Measurements from ENCODE around the gene IGLON5.

Gene IGLON5

DNA sequence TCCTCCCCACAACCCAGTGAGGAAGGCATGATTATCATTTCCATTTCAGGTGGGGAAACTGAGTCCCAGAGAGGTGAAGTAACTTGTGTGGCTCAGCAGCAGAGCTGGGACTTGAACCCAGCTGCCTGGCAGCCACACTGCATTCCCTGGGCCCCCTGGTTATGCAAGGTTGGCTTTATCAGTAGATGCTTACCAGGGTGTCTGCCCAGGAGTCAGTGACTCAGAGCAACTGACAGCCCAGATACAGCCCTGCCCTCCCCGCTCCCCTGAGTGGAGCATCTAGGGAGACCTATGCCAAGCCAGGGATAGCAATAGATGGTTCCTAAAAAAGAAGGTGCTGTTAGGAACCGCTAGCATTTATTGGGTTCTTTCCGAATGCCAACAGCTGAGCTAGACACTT is 5.9 kb downstream of the IGLON5 start:
- no peak for DNase-seq (ENCODE audit: low read depth in 1 of 2, low spot score in 1 of 2)

DNA sequence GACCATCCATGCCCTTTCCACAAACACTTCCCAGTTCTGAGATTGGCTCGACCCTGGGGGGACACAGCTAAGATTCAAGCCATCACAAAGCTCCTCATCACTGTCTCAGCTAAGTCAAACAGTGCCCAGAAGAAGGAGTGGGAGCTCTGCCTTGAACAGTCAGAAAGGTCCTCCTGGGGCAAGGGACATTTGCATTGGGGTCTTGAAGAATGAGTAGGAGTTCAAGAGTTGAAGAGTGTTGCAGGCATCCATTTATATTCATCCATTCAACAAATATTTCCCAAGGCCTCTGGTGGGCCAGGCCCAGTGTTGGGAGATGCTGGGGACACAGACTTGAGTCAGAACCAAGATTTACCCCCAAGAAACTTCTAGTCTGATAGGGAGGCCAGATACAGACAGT is 6.5 kb downstream of the IGLON5 start:
- DNase-seq (ENCODE audit: low read depth in 1 of 2, low spot score in 1 of 2), result no peak

DNA sequence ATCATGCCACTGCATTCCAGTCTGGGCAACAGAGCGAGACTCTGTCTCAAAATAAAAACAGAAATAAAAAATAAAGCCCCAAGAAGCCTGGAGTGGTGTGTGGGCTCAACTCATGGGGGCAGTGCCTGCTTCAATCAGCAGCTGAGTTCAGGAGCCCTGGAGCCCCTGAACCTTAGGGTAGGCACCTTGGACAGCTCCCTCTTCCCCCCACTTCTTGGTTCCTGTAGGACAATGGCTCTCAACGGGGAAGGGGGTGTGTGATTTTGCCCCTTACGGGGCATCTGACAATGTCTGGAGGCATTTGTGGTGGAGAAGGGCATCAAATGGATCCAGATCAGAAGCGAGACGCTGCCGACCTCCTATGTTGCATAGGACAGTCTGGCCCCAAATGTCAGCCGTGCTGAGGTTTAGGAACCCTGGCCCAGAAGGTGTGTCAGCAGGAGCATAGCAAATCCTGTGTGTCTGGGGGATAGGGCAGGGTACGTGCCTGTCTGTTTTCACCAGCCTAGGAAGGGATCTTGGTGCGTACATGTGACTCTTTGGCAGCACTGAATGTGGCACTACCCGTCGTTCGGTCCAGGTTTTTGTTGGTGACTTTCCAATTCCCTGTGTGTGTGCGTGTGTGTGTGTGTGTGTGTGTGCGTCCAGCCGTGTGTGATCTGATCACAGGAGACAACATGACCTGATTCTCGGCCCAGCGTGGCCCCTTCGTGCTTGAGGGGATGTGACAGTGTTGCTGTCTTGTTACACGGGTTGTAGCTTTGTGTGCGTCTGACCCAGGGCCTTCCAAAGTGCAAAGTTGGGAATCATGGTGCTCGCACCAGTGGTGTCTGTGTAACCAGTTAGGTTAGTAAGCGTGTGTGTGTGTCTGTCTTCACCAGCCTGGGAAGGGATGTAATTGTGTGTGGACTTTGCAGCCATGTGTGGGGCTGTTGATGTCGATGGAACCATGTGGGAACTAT is 7.5 kb downstream of the IGLON5 start:
- DNase-seq (ENCODE audit: low read depth in 1 of 2, low spot score in 1 of 2), result no peak

DNA sequence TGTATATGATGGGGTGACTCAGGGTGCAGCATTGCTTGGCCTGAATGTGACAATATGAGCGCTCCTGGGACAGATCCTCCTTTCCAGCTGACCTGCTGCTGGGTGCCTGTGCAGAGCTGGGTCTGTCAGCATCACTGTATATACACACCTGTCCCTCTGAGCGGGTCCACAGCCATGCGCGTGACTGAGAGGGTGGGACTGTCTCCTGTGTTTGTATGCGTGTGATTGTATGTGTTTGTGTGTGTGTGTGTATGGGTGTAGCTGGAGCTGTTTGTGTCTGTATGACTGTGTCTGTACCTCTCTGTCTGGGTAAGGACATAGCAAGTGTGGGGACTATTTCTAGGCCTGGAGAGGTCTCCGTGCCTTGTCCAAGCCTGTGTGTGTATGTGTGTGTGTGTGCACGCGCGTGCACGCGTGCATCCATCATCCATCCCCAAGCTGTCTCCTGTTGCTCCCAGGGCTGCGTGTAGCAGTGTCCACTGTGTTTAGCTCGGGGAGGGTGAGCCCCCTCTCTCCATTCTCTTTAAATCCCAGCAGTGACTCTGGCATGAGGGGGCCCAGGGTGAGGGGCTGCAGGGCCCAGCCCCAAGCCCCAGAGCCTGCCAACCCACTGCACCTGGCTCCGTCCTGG is 8.3 kb downstream of the IGLON5 start:
- no peak for DNase-seq (ENCODE audit: low read depth in 1 of 2, low spot score in 1 of 2)

DNA sequence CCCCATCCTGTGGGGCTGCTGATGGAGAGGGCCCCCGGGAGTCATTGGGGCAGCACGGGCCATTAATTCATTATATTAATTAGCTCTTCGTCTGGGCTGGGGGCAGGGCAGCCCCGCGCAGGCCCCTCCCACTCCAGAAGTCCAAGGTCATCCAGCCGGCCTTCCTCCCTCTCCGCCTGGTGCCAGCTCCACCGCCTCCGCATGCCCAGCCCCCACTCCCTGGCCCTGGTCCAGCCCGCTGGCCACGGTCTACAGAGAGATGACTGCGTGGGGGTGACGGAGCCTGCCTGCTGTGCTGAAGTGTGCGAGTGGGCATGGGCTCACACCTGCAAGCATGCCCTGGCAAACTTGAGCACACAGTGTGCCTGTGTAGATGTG is 8.8 kb downstream of the IGLON5 start:
- no peak for DNase-seq (ENCODE audit: low read depth in 1 of 2, low spot score in 1 of 2)

DNA sequence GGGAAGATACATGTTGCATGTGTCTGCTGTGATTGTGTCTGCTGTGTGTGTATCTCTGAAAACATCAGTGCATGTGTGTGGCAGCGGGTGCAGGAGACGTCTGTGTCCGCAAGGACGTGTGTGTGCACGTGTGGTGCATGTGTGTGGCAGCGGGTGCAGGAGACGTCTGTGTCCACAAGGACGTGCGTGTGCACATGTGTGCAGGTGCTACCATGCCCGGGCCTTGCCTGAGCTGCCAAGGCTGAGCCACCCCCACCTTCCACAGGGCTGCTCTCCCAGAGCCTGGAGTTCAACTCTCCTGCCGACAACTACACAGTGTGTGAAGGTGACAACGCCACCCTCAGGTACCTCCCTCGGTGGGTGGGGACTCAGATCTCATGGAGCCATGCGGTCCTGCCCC is 10.4 kb downstream of the IGLON5 start:
- DNase-seq (ENCODE audit: low read depth in 1 of 2, low spot score in 1 of 2), result no peak

DNA sequence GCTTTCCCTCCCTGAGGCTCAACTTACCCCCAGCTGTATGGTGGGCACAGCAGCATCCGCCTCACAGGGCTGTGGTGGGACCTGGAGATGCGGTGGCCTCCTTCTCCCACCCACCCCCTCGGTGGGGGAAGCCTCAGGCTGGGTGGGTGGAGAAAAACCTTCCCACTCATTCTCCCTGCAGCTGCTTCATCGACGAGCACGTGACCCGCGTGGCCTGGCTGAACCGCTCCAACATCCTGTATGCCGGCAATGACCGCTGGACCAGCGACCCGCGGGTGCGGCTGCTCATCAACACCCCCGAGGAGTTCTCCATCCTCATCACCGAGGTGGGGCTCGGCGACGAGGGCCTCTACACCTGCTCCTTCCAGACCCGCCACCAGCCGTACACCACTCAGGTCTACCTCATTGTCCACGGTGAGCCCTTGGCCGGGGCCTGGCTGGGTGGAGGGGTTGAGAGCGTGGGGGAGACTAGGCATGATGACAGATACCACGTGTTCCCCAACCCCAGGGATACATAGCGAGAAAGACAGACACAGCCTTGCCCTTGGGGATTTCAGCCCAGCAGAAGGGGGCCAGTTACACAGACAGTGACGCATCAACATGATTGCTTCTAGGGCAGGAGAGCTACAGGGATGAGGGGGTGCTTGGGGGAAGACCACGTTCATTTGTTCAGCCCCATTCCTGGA is 12.2 kb downstream of the IGLON5 start:
- no peak for DNase-seq (ENCODE audit: low read depth in 1 of 2, low spot score in 1 of 2)

DNA sequence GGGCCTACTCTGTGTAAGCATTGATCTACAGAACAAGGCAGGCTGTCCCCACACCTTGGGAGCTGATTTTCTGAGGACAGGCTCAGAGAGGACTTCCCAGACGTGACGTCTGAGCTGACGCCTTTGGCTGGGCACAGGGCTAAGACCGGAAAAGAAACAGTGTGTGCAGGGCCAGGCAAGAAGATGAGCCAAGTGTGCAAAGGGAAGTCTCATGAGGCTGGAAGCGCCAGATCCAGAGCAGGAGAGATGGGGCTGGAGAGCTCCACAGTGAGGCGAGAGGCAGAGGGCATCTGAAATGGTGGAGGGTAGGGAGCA is 12.7 kb downstream of the IGLON5 start:
- DNase-seq (ENCODE audit: low read depth in 1 of 2, low spot score in 1 of 2), result no peak

DNA sequence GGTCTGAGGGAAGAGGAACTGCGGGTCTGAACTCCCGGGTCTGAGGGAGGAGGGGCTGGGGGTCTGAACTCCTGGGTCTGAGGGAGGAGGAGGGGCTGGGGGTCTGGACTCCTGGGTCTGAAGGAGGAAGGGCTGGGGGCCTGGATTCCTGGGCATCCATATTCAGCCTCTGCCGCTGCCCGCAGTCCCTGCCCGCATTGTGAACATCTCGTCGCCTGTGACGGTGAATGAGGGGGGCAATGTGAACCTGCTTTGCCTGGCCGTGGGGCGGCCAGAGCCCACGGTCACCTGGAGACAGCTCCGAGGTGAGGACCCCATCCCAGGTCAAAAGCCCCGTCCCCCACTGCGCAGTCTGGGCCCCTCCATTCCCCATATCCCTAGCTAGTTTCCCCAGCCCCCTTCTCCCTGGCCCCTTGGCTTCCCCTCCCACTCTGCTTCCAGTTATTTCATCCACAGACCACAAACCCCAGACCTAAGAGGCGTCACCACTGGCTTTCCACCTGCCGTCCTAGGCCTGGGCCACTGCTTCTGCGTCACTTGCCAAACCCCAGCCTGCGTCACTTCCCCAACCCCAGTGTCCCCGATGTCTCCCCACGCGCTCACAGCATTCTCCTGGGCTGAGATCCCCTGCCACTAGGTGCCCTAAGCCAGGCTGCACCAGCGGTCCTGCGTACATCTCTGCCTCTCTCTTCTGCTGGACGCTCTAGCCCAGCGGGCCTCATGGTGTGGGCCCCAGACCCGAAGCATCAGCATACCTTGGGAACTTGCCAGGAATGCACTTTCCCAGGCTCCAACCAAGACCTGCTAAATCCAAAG is 13.9 kb downstream of the IGLON5 start:
- no peak for DNase-seq (ENCODE audit: low read depth in 1 of 2, low spot score in 1 of 2)

DNA sequence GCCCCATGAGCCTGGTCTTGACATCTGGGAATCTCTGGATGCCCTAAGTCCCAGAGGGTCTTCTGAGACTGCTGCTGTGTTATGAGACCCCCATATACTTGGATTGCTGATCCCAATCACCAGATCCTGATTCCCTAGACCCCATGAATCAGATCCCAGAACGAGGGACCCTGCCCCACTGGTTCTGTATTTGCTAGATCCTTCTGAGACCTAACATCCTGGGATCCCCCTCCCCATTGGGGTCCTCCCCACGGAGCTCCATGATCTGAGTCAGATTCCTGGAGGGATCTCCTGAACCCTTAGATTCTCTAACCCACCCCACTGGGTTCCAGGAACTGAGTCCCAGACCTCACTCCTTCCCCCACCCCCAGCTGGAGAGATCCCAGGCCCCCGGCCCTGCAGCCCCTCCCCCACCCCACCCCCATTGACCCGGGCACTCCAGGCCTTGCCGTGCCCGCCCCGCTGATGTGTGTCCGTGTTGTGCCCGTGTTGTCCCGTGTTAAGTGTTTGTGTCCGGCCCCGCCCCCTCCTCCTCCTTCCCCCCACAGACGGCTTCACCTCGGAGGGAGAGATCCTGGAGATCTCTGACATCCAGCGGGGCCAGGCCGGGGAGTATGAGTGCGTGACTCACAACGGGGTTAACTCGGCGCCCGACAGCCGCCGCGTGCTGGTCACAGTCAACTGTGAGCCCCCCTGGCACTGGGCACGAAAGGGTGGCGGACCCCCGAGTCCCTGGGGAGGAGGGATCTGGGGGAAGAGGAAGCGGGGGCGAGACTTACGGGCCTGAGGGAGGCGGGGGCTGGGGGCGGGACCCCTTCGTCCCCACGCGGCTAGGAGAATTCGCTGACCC is 15.0 kb downstream of the IGLON5 start:
- no peak for DNase-seq (ENCODE audit: low read depth in 1 of 2, low spot score in 1 of 2)

DNA sequence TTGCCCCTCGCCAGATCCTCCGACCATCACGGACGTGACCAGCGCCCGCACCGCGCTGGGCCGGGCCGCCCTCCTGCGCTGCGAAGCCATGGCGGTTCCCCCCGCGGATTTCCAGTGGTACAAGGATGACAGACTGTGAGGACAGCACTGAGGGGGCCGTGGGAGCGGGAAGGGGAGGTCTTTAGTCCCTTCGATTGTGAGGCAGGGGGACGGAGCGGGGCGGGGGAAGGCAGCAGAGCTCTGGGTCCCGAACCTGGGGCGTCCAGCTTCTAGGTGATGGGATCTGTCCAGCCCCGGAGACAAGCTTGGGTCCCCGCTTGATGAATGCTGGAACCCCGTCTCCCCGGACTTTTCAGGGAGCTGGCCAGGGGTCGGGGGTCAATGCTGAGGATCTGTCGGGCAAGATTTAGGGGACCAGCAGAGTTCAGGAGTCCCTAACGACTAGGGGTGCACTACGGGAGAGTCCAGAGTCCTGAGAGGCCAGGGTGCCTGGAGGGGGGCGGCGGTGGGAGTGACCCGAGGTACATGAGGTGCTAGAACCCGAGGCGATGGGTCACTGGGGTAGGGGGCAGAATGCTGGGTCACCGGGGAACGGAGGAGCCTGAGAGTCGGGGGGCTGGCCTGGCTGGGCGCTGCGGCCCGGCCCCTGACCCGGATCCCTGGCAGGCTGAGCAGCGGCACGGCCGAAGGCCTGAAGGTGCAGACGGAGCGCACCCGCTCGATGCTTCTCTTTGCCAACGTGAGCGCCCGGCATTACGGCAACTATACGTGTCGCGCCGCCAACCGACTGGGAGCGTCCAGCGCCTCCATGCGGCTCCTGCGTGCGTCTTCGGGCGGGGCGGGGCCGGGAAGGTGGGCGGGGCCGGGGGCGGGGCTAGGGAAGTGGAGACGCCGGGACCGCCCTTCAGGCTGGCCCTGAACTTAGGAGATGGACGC is 15.9 kb downstream of the IGLON5 start:
- no peak for DNase-seq (ENCODE audit: low read depth in 1 of 2, low spot score in 1 of 2)

DNA sequence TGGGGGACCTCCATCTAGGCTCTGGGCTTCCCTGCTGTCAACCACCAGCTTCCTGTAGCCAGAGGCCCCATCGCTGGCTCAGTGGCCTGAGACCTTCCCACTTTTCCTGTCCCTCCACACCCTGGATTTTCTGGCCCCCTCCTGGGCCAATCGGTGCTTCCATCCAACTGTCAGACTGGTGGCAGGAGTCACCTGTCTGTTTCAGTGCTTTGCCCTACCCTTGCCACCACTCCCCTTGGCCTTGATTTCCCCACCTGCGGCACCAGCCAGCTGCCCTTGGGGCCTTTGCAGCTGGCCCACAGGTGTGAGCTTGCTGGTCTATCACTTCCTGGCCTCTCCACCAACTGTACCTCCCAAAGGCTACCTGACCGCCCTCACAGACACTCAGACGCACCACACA is 18.0 kb downstream of the IGLON5 start:
- DNase-seq (ENCODE audit: low read depth in 1 of 2, low spot score in 1 of 2), result no peak

DNA sequence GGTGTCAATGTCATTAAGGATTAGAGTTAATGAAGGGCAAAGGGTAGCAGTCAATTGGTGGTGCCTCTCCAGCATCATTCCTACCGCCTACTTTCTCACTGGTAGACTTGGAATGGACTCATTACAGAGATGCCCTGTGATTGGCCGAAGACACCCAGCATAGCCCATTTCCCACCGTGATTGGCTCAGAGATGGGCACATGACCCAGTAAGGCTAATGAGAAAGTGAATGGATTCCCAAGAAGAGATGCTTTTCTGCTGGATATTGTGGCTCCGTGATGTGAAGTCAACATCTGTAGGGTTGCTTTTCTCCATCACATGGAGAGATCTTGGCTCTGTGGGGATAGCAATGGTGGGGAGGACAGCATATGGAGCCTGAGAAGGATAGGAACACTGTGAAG is 18.9 kb downstream of the IGLON5 start:
- no peak for DNase-seq (ENCODE audit: low read depth in 1 of 2, low spot score in 1 of 2)

DNA sequence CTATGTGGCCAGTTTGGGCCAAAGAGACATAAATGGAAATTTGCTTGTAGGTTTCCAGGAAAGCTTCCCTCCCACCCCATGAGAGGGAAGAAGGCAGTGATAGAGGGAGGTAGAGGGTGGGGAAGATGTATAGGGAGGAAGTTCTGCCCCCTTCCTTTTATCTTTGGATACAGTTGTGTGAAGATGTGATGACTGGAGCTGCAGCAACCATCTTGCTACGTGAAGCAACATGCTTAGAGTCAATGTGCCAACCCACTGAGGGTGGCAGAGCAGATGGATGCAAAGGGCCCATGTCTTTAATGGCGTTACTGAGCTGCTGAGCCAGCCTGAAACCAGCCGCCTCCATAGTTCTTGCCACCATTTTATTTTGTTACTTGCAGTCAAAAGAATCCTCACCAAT is 19.7 kb downstream of the IGLON5 start:
- DNase-seq (ENCODE audit: low read depth in 1 of 2, low spot score in 1 of 2), result no peak

DNA sequence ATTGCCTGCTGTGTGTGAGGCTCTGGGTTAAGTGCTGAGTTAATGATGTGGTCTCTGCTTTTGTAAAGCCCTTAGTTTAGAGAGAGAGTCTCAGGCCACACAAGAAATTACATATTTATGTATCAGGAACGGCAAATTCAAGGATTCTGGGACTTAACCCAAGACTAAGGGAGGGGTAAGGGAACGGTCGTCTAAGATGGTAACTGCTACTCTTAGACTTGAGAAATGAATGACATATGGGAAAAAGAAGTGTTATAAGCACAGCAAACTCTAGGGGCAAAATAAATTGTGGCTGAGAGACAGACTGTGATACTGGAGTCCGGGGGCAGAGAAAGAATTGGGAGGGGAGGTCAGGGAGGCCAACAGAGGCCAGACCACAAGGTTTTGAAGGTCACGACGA is 20.3 kb downstream of the IGLON5 start:
- no peak for DNase-seq (ENCODE audit: low read depth in 1 of 2, low spot score in 1 of 2)

DNA sequence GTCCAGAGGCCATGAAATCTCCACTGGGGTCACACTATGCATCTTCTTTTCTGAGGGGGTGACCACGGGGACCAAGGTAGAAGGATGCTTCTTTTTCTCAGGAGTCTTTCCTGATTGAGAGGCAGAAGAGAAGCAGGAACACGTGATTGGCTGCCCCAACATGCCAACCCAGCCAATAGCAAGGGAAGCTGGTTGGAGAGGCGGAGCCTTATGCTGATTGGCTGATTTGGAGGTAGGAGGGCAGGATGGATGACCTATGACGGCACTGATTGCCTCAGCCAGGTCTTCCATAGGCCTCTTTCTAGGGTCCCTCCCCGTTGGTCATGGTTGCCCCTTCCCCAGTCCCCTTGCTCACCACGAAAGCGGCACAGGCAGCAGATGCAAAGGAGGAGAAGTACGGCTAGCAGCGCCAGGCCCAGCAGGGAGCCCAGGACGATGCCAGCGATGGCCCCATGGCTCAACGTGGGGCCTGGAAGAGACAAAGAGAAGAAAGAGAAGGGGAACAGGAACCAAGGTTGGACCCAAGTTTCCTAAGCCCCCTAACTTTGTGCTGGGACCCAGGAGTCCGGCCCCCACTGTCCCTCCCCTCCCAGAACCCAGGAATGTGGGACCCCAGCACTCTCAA is 22.5 kb downstream of the IGLON5 start:
- no peak for DNase-seq (ENCODE audit: low read depth in 1 of 2, low spot score in 1 of 2)

DNA sequence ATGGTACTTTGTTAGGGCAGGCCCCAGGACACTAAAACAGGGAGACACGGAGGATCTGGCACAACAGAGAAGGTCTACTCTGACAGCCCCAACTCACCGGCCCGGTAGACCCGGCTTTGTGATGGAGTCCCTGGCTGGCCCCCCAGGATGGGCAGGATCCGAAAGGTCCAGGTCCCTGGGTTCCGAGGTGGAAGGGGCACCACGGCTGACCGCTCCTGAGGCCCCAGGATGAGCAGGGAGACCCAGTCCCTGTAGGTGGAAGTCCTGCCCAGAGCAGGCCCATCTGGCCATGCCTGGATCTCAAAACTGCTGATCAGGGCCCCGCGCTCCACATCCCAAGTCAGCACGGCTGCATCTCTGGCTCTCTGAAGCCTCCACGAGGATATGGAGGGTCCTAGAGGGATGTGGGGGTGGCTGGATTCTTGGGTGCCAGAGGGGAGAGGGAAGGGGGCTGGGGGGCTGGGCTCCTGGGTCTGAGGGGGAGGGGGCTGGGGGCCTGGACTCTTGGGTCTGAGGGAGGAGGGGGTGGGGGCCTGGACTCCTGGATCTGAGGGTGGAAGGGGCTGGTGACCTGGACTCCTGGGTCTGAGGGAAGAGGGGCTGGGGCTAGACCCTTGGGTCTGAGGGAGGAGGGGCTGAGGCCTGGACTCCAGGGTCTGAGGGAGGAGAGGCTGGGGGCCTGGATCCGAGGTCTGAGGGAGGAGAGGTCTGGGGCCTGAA is 25.9 kb downstream of the IGLON5 start:
- no peak for DNase-seq (ENCODE audit: low read depth in 1 of 2, low spot score in 1 of 2)

DNA sequence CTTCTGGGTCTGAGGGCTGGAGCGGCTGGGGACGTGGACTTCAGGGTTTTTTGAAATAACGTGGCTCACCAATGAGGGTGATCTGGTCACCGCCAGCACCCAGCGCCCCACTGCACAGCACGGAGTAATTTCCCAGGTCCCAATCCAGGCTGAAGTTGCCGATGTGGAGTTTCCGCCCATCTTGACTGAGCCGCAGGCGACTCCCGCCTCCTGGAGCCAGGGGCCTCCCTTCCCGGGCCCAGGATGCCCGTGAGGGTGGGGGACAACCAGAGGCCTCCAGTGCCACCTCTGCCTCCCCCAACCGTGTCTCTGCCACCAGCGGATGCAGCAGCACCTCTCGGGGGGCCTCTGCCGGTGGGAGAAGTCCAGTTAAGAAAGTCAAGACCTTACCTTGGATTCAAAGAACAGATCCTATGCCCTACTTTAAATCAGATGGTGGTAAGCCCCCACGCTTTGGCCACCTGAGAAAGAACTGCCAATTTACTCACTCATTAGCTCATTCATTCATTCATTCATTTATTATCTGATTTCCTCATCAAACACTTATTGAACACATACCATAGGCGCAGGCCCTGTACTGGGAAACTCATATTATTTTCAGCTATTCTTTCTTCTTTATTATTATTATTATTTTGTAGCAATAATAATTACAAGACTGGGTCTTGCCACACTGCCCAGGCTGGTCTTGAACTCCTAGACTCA is 26.6 kb downstream of the IGLON5 start:
- DNase-seq (ENCODE audit: low read depth in 1 of 2, low spot score in 1 of 2), result no peak

Data from activated T-helper 1 cell treated with anti-CD3 and anti-CD28 coated beads, Interleukin-2, amount 50 U/mL, for 16 hours (primary cell).